EL (cell line): ENCODE data around the gene CPNE4.

ENCODE experiments used
- DNase-seq: peaks from one replicate; pipeline ENCODE4 v3.0.0-alpha.2; 2016

The CPNE4 gene

GRCh38 chr3:131868203-131868602, 166.6 kb downstream of the CPNE4 start:
- DNase-seq, result no peak

GRCh38 chr3:131856171-131856570, 178.6 kb downstream of the CPNE4 start:
- DNase-seq, result no peak

GRCh38 chr3:131850223-131850622, 184.6 kb downstream of the CPNE4 start:
- DNase-seq, result no peak

GRCh38 chr3:131849616-131850015, 185.2 kb downstream of the CPNE4 start:
- DNase-seq, result no peak

- no peak for DNase-seq
Measured at GRCh38 chr3:131847966-131848510, 186.8 kb downstream of the CPNE4 start.

GRCh38 chr3:131846296-131846924, 188.4 kb downstream of the CPNE4 start:
- DNase-seq, result no peak

GRCh38 chr3:131843174-131843573, 191.6 kb downstream of the CPNE4 start:
- DNase-seq, result no peak

- peak; percentile 5 for DNase-seq
Measured at GRCh38 chr3:131840156-131840797, 194.5 kb downstream of the CPNE4 start.

GRCh38 chr3:131835906-131836305, 198.9 kb downstream of the CPNE4 start:
- no peak for DNase-seq

- DNase-seq, result no peak
Measured at GRCh38 chr3:131831608-131832007, 203.2 kb downstream of the CPNE4 start.

- DNase-seq, result no peak
Measured at GRCh38 chr3:131821191-131821762, 213.5 kb downstream of the CPNE4 start.

GRCh38 chr3:131819381-131820055, 215.3 kb downstream of the CPNE4 start:
- DNase-seq, result no peak

- DNase-seq, result peak; percentile 4
Measured at GRCh38 chr3:131812433-131812832, 222.4 kb downstream of the CPNE4 start.

GRCh38 chr3:131811481-131811880, 223.3 kb downstream of the CPNE4 start:
- DNase-seq, result no peak

GRCh38 chr3:131807822-131808221, 227.0 kb downstream of the CPNE4 start:
- no peak for DNase-seq

GRCh38 chr3:131806736-131807135, 228.1 kb downstream of the CPNE4 start:
- no peak for DNase-seq

GRCh38 chr3:131804565-131805133, 230.2 kb downstream of the CPNE4 start:
- no peak for DNase-seq

- DNase-seq, result no peak
Measured at GRCh38 chr3:131803113-131803512, 231.7 kb downstream of the CPNE4 start.

GRCh38 chr3:131802029-131802428, 232.8 kb downstream of the CPNE4 start:
- no peak for DNase-seq

- no peak for DNase-seq
Measured at GRCh38 chr3:131801566-131801965, 233.2 kb downstream of the CPNE4 start.

GRCh38 chr3:131797776-131798175, 237.0 kb downstream of the CPNE4 start:
- DNase-seq, result no peak

GRCh38 chr3:131796558-131797198, 238.1 kb downstream of the CPNE4 start:
- DNase-seq, result no peak

- DNase-seq, result no peak
Measured at GRCh38 chr3:131796111-131796510, 238.7 kb downstream of the CPNE4 start.
